Activated CD4-positive, alpha-beta T cell treated with anti-CD3 and anti-CD28 coated beads for 48 hours (primary cell): ENCODE measurements around the gene RGS16.

ENCODE experiments used
- DNase-seq: peaks from one replicate; pipeline ENCODE4 v3.0.0-alpha.2; 2020

Gene RGS16

DNA sequence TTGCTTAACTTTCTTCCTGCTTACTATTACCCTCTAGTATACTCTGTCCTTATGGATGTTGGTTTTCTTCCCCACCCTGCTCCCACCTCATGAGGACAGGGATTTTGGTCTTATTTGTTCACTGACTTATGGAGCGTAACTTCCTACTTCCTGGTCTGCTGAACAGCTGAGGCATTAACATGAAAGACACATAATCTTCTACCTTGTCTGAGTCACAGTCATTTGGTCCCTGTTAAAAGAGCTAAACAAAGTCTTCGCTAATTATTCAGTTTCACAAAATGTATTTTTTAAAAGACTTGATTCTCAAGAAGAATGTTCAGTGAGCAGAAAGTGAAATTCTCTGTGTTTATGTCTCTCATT lies 33.6 kb downstream of the RGS16 start:
- DNase-seq = no peak

- no peak for DNase-seq
These were observed 34.1 kb downstream of the RGS16 start for GRCh38 chr1:182569939-182570610.

DNA sequence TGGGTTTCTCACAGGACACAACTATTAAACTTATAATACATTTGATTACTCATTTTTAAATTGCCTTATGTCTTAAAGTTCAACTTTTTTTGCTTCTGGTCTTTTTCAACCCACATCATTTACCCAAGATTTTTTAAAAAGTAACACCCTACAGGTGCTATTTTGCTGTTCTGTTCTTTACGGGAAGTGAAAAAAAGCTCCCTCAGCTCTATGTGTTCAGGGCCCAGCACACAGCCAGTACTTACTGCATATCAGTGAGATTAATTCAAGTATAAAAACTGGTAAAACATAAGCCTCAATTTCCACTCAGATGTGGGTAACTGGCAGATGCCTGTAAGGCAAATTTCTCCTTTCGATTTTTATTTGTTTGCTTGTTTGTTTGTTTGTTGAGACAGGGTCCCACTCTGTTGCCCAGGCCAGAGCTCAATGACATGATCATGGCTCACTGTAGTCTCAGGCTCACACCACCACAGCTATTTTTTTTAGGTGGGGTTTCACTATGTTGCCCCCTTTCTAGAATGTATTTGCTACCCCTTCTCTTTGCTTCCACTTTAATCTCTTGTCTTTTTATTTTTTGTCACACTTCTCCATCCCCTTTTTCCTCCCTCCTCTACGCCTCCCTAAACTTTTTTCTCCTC lies 35.4 kb downstream of the RGS16 start:
- DNase-seq = no peak

DNA sequence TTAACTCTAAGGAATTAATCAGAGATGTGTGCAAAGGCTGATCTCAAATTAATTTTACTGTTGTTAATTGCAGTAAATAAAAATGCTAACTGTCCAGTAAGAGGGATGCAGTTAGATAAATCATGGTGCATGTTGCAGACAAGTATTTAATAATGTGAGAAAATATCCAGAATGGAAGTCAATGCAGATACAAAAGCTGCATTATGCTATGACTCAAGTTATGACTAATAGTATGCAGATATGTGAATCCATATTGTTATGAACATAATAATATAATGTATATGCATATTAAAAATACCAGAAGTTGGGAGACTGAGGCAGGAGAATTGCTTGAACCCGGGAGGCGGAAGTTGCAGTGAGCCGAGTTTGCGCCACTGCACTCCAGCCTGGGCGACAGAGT lies 36.6 kb downstream of the RGS16 start:
- no peak for DNase-seq

DNA sequence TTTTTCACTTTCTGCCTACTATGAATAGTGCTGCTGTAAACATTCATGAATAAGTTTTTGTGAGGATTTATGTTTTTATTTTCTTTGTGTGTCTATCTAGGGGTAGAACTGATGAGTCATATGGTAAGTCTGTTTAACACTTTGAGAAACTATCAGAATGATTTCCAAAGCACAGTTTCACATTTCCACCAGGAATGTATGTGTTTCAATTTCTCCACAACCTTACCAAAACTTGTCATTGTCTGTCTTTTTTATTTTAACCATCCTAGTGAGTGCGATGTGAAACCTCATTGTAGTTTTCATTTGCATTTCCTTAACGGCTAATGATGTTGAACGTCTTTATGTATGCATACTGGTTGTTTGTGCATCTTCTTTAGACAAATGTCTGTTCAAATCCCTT lies 38.7 kb downstream of the RGS16 start:
- DNase-seq = no peak

- DNase-seq = no peak
These were observed 39.7 kb downstream of the RGS16 start for GRCh38 chr1:182564406-182565004.

DNA sequence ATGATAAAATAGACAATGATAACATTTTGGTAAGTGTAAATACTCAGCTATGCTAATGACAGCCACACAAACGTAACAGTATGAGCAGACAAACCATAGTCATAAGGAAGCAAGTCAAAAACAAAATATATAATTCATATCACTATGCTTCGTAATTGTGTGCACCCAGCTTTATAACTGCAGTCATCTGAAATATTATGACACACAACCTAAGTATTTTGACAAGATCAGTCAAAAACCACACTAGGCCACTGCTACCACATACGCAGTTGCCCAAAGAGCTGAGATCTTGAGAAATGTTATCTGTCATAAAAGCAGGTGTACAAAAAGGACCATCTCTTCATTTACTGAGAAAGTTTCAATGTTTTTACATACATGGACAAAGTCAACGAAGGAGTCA lies 41.1 kb downstream of the RGS16 start:
- no peak for DNase-seq

DNA sequence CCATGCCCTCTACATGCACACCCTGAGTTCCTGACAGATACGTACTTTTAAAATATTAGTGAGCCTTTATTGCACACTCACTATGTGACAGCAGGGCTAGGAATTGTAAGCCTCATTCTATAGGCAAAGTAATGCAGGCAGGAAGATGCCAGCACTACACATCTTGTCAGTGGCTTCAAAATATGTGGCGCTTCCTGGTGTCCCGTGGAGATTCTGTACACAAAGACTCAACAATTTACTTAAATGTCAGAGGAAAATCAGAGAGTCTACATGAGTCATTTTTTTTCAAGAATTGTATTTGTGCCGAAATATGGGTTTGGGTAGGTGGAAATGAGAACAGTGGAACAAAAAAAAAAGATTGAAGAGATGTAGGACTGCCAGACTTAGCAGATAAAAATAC lies 42.7 kb downstream of the RGS16 start:
- DNase-seq = no peak

DNA sequence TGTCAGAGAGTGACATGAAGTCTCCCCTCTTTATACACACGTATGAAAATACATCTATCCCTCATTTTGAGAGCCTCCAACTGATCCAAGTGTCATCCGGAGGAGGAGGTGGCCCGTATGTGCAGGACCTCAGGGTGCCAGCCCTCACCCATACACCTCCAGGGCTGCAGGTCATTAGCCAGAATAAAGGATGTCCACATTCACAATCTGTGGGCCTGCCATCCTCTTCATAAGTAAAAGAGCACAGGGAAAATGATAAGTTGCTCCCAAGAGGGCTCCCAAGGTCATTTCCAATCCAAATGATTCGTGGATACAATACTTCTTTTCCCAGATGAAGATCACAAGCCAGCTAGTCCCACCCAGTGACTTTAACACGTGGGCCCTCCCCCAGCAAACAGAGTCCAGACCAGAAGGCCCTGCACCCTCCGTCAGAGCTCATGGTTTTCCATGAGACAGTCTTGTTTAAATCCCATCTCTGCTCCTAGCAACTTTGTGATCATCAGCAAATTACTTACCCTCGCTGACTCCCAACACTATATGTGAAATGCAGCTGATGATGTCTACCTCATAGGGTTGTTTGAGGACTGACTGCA lies 43.7 kb downstream of the RGS16 start:
- DNase-seq = no peak

GRCh38 chr1:182556279-182556678 lies 47.9 kb downstream of the RGS16 start:
- DNase-seq = no peak

GRCh38 chr1:182555493-182555892 lies 48.7 kb downstream of the RGS16 start:
- no peak for DNase-seq

- no peak for DNase-seq
These were observed 51.7 kb downstream of the RGS16 start for GRCh38 chr1:182552527-182552926.

DNA sequence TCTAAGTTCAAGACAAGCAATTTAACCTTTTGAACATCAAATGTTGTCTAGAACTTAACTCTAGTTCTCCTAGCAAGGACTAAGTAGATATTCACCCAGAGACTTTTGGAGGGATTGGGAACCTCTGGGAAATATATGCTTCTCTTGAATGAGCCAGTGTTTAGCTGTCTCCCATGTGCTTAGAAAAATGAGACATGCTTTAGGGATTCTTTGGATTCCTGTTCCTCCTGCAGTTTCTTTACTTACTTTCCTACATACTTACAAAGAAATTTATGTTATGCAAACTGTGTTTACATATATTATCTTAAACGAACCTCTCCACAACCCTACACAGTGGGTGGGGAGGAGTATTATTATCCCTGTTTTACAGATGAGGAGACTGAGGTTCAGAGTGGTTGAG lies 54.4 kb downstream of the RGS16 start:
- no peak for DNase-seq

DNA sequence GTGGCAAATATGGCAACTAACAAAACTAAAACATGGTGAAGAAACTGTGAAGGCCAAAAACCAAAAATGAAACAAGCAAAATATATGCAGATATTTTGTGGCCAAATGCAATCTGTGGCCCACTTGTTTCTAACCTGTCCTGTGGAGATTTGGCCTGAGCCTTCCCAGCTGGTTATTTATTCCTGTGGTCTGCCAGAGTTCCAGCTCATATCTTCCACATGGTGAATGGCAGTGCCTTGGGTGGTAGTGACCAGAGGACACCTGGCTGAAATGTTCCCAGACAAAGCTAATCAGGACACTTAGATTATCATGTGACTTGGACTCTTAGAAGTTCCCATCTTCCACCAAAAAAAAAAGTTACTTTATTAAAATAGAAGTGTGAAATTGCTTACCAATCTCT lies 54.8 kb downstream of the RGS16 start:
- no peak for DNase-seq
